ENCODE measurements around the gene FNBP1.

DNA sequence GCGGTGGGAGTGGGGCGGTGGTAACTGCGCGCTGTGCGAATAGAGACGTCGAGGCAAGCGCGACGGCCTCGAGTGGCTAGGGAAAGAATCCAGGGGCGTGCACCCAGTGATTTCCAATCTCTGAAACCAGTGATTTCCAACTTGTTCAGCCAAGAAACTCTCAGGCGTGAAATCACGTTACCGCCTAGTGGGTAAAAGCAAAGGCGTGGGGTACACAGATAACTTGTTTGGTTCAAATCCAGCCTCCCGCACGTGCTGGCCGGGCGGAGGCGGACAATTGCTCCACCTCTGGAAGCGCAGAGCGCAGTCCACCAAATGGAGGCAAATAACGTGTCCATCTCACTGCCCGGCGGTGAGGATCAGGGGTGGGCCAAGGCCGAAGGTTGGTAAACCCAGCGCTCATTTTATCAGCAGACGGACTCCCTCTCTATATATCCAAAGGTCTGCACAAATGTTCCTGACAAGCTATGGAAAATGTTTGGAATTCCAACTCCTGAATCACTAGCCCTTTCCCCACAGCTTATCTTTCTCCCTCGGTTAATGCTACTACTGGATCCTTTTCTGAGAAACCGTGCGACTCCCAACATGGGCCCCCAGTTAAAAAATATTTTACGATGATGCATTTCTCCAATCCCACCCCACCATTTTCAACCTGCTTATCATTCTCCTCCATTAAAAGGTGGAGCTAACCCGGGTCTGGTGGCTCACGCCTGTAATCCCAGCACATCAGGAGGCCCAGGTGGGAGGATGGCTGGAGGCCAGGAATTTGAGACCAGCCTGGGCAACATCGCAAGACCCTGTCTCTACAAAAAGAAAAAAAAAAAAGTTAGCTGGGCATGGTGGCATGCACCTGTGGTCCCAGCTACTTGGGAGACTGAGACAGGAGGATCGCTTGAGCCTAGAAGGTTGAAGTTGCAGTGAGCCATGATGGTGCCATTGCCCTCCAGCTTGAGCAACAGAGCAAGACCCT is 950 bp upstream of the FNBP1 start:
- no peak for TF ChIP-seq ZNF274 (IDR thresholded peaks at IDR 0.05; ENCODE audit: low read depth, low read length)
- no peak for TF ChIP-seq YY1 (IDR thresholded peaks at IDR 0.05; ENCODE audit: insufficient read depth, insufficient read length)
- TF ChIP-seq SUZ12 (IDR thresholded peaks at IDR 0.05; ENCODE audit: extremely low read depth, insufficient read depth, insufficient read length) = no peak
